HT1080 (cell line): ENCODE results near the gene ADAM12. TPM values are rescaled to one million over a fixed set of nuclear protein-coding genes. Genes with fewer than 3 reads are reported as not detected.

Experiments
- DNase-seq: peaks from one replicate; pipeline ENCODE4 v3.0.0-alpha.2; 2015; ENCODE audit warnings: low read depth
- total RNA-seq: library from RNA; depleted of rRNA; stranded (reverse); fragments of >200 nt; shearing (Covaris generic); gene quantifications from 2 replicates; pipeline ENCODE4 v1.2.3, GENCODE V29; 2014

The ADAM12 gene
- total RNA-seq, 1 experiment from 2014 or later: 0.50 TPM

GRCh38 chr10:126215746-126216631, 172.3 kb downstream of the ADAM12 start:
- no peak for DNase-seq

DNA sequence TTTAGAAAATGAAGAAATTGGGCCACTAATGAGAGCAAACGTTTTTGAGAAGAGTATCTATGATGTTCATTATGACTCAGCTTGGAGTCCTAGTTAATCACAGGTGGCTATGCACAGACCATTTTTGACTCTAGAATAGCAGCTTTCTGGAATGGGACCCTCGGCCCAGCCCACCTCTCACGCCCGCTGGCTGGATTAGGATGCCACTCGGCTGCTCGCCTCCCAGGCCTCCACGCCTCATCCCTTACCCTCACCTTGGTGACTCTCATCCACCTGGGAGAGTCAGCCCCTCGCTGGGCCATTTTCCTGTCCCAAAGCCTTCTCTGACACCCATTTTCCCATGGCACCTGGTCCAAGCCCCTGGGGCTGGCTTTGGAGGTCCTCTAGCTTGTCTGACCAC, 173.6 kb downstream of the ADAM12 start:
- no peak for DNase-seq

GRCh38 chr10:126214021-126214420, 174.3 kb downstream of the ADAM12 start:
- DNase-seq: no peak

DNA sequence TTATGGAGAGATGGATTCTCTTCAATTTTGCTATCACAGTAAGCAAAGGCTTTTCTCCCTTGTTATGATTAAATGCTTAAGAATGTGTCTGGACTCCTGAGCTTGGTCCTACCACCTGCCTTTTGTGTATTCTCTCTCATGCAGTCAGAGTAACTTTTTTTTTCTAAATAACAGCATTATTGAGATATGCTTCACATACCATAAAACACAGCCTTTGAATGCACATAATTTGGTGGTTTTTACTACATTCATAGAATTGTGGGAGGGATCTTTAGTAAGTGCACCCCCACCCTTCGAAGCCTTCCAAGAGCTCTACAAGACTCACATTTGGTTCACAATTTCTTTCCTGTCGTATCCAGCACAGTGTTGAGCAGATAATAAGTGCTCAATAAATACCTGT, 175.5 kb downstream of the ADAM12 start:
- DNase-seq: no peak

GRCh38 chr10:126210051-126210651, 178.1 kb downstream of the ADAM12 start:
- DNase-seq: no peak

- no peak for DNase-seq
Measured at GRCh38 chr10:126209451-126209850, 178.8 kb downstream of the ADAM12 start.

DNA sequence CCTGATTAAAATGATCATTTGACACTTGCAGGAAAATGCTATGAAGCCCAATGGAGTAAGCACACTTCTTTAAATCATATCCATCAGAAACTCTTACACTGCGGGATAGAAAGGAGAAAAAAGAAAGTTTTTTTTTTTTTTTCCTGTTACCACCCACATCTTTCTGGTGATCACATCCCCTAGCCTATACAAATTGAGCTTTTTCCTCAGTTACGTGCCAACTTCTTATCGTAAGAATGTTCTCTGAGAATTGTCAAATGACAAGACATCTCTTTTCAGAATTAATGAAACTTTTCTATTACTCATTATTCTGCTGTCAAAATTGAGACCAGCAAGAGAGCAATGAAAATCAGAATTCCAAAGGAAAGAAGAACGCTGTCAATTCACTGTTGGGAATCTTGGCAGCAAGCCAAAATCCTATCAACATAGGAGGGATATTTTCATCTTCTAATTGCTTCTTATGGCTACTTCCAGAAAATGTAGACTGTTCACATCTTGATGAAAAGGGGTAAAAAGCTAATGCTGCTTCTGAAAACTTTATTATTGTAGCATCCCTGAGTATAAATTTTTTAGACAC, 179.5 kb downstream of the ADAM12 start:
- DNase-seq: no peak

GRCh38 chr10:126207851-126208250, 180.4 kb downstream of the ADAM12 start:
- no peak for DNase-seq

DNA sequence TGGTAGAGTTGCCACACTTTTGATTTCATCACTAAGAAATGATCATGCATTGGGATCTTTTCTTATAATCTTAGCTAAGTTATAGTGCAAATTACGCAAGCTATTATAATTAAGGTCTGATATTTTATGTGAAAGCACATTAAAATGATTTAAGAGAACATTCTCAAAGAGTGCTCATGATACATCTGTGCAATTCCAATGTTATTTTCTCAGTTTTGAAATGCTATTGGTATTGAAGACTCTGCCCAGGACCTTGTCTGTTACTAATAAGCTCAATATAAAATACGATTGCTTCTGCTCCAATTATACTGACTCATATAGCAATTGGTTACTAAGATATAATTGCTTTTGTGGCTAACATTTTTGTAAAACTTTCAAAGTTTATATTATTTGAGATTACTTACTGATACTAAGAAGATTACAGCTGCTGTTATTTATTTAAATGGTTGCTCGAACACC, 180.9 kb downstream of the ADAM12 start:
- DNase-seq: no peak

DNA sequence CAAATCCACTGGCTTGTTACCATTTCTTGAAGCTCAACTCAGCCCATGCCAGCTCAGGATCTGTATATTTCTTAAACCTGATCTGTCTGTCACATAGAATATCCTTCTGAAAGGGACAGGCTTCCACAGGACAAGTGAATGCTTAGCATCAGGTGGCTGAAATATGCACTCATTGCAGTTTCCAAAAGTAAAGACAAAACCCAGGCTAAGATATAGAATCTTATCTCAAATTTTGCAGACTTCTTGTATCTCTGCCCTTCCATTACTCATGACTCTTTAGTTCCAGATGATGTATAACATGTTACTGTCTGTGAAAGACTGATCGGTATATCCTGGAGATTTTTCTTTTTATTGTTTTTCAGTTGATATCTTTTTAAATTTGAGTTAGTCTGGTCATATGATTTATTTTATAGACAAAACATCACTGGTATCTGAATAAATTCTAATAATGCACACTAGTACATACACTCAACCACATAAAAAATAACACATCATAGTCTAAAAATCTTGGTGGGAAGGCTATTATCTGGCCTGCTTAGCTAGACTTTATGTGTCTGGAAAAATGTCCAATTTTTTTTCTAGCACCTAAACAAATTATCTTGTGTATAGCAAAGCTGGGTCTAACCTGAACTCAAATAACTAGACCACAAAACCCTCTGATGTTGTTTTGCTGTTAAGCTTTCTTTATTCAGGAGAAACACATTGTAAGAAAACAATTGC, 182.6 kb downstream of the ADAM12 start:
- no peak for DNase-seq

DNA sequence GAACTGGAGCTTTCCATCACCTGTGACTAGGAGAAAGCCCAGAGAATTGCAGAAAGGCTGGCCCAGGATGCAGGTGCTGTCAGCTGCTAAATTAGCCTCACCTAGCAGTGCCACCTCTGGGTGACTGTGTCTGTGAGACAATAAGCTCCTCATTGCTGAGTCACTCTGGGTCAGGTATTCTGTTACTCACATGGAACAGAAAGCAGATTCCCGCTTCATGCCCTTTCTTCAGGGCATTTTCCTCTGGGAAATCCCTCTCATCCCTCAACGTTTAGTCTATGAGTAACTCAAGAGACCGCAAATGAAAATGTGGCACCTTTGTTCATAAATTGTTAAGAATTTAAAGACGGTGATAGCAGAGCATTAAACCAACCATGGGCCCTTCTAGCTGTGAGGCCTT, 184.0 kb downstream of the ADAM12 start:
- DNase-seq: peak; percentile 70

DNA sequence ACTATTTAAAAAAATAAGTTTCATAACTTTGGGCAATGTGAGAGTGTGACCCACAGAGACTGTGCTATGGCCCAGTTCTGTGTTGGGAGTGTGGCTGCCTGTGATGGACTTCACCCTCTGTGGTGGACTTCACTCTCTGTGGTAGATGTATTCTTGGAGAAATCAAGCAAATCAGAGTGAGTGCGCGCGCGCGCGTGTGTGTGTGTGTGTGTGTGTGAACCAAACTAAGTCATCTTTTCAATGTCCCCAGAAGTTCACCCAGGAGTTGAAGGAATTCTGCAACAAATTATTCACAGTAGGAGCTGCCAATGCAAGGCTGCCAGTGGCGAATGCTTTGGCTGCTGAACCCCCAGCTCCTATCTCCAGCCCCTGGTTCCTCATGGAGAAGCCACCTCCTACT, 184.5 kb downstream of the ADAM12 start:
- DNase-seq: no peak

GRCh38 chr10:126201603-126202002, 186.7 kb downstream of the ADAM12 start:
- no peak for DNase-seq

DNA sequence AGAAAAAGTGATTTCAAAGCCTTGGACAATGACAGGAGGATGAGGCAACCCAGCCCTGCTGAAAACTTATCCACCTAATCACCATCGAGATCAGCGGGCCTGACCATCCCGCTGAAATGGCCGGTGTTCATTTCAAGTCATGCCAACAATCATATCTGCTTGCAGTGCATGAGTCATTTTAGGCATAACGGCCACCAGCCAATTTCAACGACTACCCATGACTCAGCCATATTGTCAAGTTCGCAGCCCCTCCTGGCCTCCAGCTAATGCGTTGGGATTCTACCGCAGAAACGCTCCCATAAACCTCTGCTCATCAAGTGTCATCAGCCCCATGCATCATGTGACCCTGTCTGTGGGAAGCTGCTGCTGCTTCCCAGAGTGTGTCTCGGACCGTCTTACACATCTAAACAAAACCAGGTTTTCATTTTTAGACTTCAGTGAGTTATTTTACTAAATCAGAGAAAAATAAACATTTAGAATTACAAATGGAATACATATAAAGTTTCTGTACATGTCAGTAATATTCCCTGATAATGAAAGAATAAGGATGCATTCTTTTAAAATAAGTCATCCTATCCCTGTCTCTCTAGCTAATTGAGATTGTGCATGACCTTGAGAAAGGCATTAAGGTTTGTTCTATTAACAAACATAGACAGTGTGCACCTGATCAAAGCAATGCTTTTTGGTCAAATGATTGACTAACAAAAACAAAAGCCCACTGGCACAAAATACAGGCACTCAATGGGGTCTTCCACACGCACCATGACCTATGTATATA, 188.9 kb downstream of the ADAM12 start:
- DNase-seq: peak; percentile 99

DNA sequence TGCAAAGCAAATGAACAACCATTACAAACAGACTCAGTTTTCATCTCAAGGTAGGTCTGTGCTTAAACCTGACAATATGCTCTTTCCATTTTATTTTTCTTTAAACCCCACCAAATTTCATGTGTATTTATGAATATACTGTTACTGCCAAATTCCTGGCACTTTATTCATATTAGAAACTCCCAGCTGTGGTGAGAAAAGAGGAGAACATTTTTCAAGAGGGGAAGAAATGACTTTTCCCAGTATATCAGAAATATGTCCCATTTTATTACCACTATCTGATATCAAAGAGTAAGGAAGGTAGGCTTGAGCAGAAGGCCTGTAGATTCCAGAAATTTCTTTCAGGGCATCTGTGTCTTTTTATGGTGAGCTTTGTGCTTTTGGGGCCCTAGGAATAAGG, 189.6 kb downstream of the ADAM12 start:
- no peak for DNase-seq

DNA sequence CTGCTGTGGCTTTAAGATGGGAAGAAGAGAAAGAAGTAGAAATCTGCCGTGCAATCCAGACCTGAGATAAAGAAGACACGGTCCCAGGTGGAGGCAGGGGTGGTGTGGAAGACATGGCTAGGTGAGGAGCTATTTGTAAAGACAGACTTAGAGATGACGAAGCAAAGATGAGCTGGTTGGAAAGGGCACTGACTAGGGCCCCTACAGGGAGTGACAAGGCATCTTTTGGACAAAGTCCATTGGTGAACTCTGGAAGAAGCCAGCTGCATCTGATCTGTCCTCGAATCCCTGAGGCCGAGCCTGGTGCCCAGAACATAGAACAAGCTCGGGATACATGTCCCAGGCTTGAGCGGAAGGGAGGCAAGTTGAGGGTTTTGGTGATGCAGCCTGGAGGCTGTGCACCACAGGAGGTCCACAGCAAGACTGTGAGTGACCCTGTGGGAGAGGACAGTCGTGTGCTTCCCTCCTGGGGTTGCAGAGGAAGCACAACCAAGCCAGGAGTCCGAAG, 191.2 kb downstream of the ADAM12 start:
- no peak for DNase-seq

DNA sequence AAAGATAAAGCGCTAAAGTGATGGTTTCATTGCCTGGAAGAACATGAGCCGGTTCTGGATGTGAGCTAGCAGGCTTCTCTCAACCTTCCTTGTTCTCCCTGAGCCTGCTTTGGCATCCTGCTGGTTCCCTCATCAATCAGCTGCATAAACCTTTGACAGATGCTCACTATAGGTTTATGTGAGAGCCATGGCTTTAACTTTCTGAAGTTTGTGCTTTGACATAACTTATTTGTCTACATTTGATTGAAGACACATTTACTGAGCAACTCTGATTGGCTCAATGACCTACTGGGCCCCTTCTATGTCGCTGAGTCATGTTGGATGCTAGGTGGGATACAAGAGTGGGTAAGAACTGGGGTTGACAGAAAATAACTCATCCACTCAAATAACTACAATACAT, 192.0 kb downstream of the ADAM12 start:
- DNase-seq: no peak

DNA sequence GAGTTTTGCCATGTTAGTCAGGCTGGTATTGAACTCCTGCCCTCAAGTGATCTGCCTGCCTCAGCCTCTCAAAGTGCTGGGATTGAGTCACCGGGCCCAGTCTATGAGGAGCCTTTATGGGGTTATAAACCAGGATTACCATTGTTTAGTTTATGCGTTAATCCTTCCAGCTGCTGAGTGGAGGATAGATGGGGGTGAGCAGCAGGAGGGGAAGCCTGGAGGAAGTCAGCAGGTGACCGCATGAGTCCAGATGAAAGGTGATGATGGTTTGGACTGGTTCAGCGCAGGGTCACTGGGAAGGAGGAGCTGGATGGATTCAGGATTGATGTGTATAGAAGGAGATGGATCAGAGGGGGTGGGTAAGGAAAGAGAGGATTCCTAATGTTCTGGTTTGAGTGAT, 197.1 kb downstream of the ADAM12 start:
- DNase-seq: no peak

DNA sequence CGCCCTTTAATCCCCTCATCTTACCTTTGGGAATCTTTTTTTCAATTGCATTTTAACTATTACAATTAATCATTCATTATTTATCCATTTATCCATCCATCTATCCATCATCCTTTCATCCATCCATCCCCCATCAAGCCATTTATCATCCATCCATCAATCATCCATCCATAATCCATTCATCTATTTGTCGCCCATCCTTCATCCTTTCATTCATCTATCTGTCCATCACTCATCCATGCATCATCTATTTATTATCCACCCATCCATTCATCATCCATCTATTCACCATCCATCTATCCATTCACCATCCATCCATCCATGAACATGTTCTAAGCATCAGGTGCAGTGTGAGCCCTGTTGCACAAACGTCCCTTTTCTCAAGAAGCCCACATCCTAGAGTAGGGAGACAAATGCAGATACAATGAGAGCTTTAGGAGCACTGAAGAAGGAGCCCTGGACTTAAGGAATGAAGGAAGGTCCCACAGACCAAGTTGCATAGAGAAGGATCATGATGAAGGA, 199.5 kb downstream of the ADAM12 start:
- no peak for DNase-seq

DNA sequence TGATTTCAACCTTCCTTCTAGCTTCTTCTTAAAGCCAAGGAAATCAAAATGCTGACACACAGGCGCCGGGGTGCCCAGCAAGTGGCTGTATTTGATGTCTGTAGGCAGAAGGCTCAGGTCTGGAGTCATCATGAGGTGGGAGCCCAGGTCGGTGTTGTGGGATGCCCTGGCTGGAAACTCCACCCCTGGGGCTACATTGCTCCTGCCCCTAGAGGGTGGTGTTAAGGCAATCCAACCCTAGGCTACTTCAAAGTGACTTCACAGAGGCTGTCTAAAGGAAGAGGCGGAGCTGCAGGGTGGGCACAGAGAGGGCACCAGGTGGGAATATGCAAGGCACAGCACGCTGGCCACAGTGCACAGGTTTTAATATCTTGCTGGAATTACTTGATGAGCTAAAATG, 200.9 kb downstream of the ADAM12 start:
- no peak for DNase-seq

DNA sequence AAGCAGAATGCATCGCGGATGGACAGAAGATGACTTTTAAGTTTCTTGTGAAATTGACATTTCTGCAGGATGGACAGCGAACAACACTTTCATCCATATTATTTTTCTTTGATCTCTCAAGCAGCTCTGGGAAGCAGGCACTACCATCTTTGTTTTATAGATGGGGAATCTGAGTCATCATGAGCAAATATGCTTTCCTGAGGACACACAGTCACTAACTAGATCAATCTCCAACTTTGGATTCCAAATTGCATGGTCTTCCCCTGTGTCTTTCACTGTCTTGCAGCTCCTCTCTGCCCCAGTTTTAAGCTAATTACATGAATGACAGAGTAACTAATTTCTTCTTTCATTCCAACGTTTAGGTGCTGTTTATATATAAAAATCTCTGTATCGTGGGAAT, 201.5 kb downstream of the ADAM12 start:
- peak; percentile 50 for DNase-seq
